ENCODE results near the gene GARIN5A. TPM values are rescaled to one million over a fixed set of nuclear protein-coding genes. Genes with fewer than 3 reads are reported as not detected.
A peak's percentile ranks its signal among the peaks of the same experiment; 100 is the strongest.

GARIN5A gene
- total RNA-seq, 6 donors from 2014 or later, result 2.4 to 10.1 (median 3.0) TPM; not detected in 1

DNA sequence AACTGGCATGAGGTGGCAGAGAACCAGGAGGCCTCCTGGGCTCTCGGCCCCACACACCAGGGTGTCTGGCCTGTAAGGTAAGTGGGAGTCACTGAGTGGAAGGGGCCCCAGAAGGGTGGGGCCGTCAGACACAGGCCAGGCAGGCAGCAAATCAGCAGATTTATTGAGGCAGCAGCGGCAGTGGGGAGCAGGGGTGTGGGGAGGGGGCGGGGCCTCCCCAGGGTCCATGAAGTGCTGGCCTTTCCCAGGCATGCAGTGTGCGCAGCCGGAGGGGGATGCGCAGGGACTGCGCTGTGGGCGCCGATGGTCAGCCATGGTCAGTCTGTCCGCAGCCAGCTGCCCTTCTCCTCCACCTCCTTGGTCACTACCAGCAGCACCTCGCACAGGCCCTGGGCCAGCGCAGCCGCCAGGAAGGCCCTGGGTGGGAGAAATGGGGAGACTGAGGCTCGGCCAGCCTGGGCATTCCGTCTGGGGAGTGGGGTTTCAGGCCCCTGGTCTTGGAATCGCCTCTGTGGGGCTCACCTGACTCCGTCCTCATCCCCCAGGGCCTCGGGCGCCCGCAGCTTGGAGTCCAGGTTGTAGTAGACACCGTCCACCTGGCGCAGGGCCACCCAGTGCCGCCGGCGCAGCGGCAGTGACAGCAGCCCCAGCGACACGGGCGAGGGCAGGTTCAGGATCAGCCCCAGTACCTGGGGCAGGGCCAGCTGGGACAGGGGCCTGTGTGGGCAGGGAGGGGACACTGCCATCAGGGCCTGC, 29.4 kb upstream of the GARIN5A start:
- DNase-seq (peak in 1 of 2 donors; percentile 85), ATAC-seq (ENCODE audit: low FRiP score in 2 of 2) (no peak)
- H3K4me3 ChIP-seq, result no peak overlapping the region
- H3K36me3 ChIP-seq, result peaks cover 0 to 10% (median 3%) of the 10 kb centered on the region in 4 donors
- no peaks in the 10 kb centered on the region for H3K27me3 ChIP-seq
- no peak for TF ChIP-seq POLR2AphosphoS5 (IDR thresholded peaks at IDR 0.05)
- TF ChIP-seq, protein P1, sequence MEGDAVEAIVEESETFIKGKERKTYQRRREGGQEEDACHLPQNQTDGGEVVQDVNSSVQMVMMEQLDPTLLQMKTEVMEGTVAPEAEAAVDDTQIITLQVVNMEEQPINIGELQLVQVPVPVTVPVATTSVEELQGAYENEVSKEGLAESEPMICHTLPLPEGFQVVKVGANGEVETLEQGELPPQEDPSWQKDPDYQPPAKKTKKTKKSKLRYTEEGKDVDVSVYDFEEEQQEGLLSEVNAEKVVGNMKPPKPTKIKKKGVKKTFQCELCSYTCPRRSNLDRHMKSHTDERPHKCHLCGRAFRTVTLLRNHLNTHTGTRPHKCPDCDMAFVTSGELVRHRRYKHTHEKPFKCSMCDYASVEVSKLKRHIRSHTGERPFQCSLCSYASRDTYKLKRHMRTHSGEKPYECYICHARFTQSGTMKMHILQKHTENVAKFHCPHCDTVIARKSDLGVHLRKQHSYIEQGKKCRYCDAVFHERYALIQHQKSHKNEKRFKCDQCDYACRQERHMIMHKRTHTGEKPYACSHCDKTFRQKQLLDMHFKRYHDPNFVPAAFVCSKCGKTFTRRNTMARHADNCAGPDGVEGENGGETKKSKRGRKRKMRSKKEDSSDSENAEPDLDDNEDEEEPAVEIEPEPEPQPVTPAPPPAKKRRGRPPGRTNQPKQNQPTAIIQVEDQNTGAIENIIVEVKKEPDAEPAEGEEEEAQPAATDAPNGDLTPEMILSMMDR (IDR thresholded peaks at IDR 0.05), result no peak
- no peak for TF ChIP-seq POLR2A (IDR thresholded peaks at IDR 0.05)
- TF ChIP-seq EP300 (IDR thresholded peaks at IDR 0.05), result no peak
- H3K9me3 ChIP-seq, result no peaks in the 10 kb centered on the region
- peaks cover 8 to 19% (median 12%) of the 10 kb centered on the region in 4 donors for H3K4me1 ChIP-seq
- no peak overlapping the region for H3K27ac ChIP-seq
- WGBS, 2 donors, result 96% methylated on average over 11 to 29 of the region's 30 CpGs

DNA sequence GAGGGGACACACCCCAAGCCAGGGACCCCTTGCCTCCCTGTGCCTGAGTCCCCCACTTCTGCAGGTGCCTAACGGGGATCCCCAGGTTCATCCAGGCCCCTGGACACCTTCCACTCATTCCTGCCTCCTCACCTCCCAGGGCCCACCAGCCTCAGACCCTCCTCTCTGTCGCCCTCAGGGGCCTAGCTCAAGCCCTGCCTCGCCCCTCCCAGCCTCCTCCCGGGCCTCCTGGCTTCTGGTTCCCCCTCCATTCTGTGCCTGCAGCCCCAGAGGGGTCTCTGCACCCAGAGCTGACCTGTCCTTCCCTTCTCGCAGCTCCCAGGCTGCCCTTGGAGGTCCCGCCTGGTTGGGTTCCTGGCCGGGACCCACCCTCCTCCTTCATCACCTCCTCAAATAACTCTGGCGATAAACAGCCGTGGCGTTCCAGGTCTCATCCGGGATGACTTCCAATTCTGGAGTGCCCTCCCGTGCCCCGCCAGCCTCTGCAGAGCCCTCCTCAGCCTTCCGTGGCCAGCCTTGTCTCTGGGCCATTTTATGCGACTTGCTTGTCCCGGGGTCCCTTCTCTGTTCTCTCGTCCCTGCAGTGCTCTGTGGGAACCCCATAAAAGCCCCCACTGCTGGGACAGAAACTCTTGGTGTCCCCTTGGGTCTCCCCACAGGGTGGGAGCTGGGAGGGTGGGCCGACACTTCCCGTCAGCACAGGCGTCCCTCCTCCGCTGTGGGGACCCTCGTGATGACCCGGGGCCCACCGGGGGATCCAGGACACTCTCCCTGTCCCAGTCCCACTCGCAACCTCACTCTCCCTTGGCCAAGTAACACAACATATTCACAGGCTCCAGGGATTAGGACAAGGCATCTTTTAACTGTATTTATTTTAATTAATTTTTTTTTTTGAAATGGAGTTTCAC, 25.2 kb upstream of the GARIN5A start:
- peaks cover 0 to 17% (median 8%) of the 10 kb centered on the region in 4 donors for H3K4me1 ChIP-seq
- H3K4me3 ChIP-seq, result no peak overlapping the region
- TF ChIP-seq POLR2AphosphoS5 (IDR thresholded peaks at IDR 0.05) (no peak), POLR2A (IDR thresholded peaks at IDR 0.05) (no peak), EP300 (IDR thresholded peaks at IDR 0.05) (no peak)
- TF ChIP-seq, protein P1 (IDR thresholded peaks at IDR 0.05), result no peak
- H3K27ac ChIP-seq, result no peak overlapping the region
- peaks cover 0 to 10% (median 3%) of the 10 kb centered on the region in 4 donors for H3K36me3 ChIP-seq
- 60 to 67% methylated on average over 25 of the region's 25 CpGs for WGBS, 2 donors
- H3K9me3 ChIP-seq, result no peaks in the 10 kb centered on the region
- DNase-seq, result no peak
- no peaks in the 10 kb centered on the region for H3K27me3 ChIP-seq
- peak; percentile 12 to 47 for ATAC-seq (ENCODE audit: low FRiP score in 2 of 2)

DNA sequence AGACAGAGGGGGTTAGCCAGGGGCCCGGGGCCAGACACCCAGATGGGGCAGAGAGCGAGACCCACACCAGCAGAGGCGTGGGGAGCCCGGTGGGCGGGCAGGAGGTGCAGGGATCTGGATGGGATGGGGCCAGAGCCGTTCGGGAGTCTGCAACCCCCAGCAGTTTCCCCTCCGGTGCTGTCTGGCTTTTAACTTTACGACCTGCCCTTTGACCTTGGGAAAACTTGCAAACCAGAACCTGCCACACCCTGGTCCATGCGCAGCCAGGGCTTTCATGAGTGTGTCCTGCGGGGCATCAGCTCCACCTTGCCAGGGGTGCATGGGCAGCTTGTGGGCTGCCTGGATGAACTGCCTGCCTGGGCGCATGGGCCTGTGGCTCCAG, 24.5 kb upstream of the GARIN5A start:
- Histone ChIP-seq H3K4me3 (no peak overlapping the region), H3K36me3 (peaks cover 0 to 7% (median 3%) of the 10 kb centered on the region in 4 donors), H3K9me3 (no peaks in the 10 kb centered on the region), H3K27ac (no peak overlapping the region), H3K4me1 (peaks cover 0 to 17% (median 8%) of the 10 kb centered on the region in 4 donors), H3K27me3 (no peaks in the 10 kb centered on the region)
- DNase-seq, result no peak
- ATAC-seq (ENCODE audit: low FRiP score in 2 of 2), result peak; percentile 5 to 33
- WGBS, 2 donors, result 70 to 86% methylated on average over 2 to 12 of the region's 12 CpGs
- TF ChIP-seq EP300 (IDR thresholded peaks at IDR 0.05) (no peak), POLR2AphosphoS5 (IDR thresholded peaks at IDR 0.05) (no peak), POLR2A (IDR thresholded peaks at IDR 0.05) (no peak)
- TF ChIP-seq, protein P1 (IDR thresholded peaks at IDR 0.05), result no peak

DNA sequence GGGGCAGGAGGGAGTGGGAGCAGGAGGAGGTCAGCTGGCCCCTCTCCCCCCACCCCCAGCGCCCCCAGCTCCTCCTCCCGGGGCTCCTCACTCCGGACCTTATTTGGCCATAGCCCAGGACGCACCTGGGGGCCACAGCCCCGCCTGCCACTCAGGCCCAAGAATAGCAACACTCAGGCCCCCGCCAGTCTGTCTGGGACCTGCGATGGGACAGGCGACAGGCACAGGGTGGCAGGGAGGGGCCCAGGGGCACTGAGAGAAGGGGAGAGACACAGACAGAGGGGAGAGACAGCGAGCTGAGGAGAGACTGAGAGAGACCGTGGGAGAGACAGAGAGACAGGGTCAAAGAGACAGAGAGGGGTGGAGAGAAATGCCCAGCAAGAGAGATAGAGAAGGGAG, 24.1 kb upstream of the GARIN5A start:
- TF ChIP-seq EP300 (IDR thresholded peaks at IDR 0.05) (no peak), POLR2AphosphoS5 (IDR thresholded peaks at IDR 0.05) (no peak), POLR2A (IDR thresholded peaks at IDR 0.05) (no peak)
- TF ChIP-seq, protein P1 (IDR thresholded peaks at IDR 0.05), result no peak
- Histone ChIP-seq H3K27ac (no peak overlapping the region), H3K36me3 (peaks cover 0 to 3% (median under 1%) of the 10 kb centered on the region in 4 donors), H3K9me3 (no peaks in the 10 kb centered on the region), H3K4me3 (no peak overlapping the region), H3K27me3 (no peaks in the 10 kb centered on the region), H3K4me1 (peaks cover 0 to 17% (median 8%) of the 10 kb centered on the region in 4 donors)
- WGBS, 2 donors, result 64 to 67% methylated on average over 9 to 10 of the region's 10 CpGs
- ATAC-seq (ENCODE audit: low FRiP score in 2 of 2) (peak; percentile 33 to 64), DNase-seq (no peak)
